GM19240 (cell line): ENCODE results near the gene OTUD7B.
"Not testable (repeated sequence)": the region's sequence is repeated elsewhere in the genome, so short reads cannot be mapped to it uniquely, and the experiment has no call there.

Experiments
- DNase-seq: peaks from one replicate; pipeline ENCODE4 v3.0.0; 2011; ENCODE audit warnings: low spot score; ENCODE audit not compliant: insufficient read length

Gene OTUD7B

DNA sequence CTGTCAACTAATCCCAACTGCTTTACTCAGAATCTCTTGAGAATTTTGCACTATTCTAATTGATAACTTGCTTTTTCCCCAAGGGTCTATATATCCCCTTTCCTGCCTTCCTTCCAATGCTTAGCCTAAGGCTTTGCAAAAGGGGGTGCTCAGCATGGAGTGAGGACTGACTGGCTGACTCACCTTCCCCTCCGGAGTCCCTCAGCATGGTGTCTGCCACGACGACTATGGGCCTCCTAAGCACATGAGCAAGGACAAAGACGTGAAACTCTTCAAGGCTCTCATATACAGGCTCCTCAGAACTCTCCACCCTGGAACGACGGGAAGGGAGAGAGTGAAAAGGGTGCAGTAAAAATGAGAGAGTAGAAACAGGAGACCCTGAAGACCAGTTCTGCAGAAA lies 60.6 kb downstream of the OTUD7B start:
- no peak for DNase-seq

GRCh38 chr1:149945206-149945605 lies 65.3 kb downstream of the OTUD7B start:
- DNase-seq = no peak

DNA sequence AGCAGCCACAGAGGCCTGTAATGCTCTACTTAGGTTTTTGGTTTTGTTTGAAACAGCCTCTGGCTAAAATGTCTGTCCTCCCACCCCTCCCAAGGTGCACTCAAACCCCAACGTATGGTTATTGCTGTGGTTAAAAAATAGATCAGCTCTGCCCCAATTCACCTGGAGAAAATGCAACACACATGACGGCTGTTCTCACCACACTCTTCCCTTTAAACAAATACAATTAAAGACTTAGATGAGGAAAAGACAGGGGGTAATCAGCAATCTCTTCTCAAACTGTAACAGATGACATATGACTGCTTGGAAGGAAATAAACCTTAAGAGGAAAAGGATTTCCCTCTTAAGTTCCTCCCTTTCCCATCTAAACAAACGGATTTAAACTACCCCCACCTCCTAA lies 67.6 kb downstream of the OTUD7B start:
- DNase-seq = no peak

DNA sequence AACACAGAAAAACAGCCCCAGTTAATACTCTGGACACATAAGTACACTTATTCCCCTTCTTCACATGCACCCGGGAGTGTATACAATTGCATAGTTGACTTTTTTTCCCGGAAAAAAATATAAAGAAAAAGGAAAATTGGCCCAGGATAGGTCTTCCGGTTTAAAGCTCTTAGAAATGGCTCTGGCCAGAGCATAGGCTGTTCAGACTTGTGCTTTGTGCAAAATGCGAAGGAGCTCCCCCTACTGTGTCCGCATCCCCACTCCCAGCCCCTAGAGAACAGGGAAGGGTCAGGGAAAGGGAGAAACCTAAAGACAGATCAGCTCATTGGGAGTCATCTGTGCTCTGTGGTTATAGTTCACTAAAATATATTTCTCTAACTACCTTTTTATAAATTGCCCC lies 68.3 kb downstream of the OTUD7B start:
- no peak for DNase-seq

DNA sequence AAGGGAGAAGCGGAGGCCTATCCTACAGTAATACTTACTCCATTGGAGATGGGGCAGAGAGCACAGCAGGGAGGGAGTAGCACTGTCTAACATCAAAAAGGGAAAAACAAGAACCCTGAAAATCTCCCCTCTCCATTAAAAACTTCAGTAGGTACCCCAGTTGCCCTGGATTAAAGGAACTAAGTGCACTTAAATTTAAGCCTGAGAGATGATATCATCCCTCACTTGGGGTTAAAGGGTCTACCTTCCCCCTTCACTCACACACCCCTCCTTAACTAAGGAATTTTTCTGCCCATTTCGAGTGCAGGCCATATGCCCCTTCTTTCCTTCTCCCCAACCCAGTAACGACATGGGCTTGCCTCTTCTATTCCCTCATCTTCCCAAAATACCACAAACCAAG lies 70.1 kb downstream of the OTUD7B start:
- DNase-seq = no peak

- DNase-seq = not testable (repeated sequence)
Observed at GRCh38 chr1:149938668-149939003, 71.9 kb downstream of the OTUD7B start.

GRCh38 chr1:149937759-149938158 lies 72.8 kb downstream of the OTUD7B start:
- no peak for DNase-seq

DNA sequence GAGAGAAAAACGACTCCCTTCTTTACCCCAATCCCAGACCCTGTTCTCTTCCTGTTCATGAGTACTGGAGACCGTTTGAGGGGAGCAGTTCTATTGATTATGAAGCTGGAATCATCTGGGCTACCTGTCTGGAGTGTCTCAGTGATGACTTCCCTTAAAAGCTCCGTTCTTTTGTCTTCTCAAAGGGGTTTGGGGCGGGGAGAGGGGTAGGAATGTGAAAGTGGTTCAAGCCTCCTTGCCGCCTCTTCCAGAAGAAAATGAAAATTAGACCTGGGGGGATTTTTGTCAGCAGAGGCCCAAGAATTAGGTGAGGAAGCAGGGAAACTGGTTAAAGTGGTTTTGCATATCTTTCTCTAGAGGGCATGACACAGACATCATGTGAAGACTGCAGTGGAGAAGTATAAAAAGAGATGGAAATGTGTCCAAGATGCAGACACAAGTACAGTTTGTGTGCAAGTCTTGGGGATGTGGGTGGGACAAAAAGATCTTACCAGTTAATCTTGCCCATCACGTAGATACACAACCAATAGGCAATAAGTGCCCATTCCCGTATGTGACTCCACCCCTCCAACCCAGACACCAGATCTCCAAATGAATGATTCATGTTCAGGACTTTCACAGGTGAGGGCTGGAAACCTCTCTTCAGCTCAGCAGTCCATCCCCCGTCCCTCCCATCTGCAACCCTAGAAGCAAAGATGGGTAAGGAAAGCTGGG lies 73.4 kb downstream of the OTUD7B start:
- DNase-seq = no peak

GRCh38 chr1:149936170-149936991 lies 74.1 kb downstream of the OTUD7B start, which contains the start of gene MTMR11:
MTMR11 (minus strand) TSS chr1:149936879; CDS start chr1:149936647, 232 bp downstream.
- no peak for DNase-seq

DNA sequence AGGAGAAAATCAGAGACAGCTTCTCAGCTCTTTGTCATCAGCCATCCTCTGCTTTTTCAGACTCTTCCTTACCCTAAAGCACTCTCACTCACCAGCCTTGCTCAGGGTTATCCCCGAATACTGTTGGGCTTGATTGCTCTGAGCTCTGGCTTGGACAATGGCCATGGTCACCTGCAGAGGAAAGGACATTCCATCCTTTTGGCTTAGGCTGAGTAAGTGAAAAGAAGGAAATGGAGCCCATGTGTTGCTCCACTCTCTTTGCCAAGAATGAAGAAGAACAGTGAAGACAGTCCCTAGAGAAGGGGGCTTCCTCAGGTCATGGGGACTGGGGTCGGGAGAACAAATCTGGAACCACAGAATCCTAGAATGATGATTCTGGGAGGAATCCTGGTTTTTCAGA lies 76.2 kb downstream of the OTUD7B start:
- no peak for DNase-seq

GRCh38 chr1:149933208-149933607 lies 77.3 kb downstream of the OTUD7B start:
- DNase-seq = no peak

- no peak for DNase-seq
Observed at GRCh38 chr1:149932474-149932873, 78.1 kb downstream of the OTUD7B start.

- no peak for DNase-seq
Observed at GRCh38 chr1:149931212-149931790, 79.2 kb downstream of the OTUD7B start.

DNA sequence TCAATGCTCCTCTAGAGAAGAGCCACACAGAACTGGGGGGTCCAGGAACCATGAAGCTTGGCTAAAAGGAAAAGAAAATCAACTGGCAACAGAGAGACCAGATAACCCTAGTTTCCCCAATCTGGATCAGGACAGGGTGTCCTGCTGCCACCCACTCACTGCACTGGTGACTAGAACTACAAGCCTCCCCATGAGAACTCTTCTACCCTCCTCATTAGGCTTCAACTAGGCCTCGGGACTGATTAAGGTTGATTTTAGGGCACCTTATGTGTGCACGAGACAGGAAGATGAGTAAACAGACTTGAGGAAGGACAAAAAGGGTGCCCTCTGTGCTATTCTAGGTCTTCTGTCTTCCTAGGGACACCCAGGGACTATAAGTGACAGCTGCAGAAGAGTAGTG lies 80.7 kb downstream of the OTUD7B start:
- DNase-seq = no peak

DNA sequence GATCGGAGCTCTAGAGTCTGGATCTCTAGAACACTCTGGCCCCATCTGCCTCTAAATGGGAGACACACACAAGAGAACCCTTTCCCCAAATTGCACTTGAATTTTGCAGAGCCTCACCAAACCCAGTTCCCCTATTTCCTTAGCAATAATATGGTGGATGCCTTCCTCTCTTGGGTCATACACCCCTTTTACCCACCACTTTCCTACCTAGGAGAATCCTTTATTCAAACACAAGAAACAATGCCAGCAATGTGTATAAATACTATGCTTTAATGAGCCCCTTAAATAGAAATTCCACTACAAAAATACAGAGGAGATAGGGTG lies 82.2 kb downstream of the OTUD7B start:
- no peak for DNase-seq

- peak; percentile 83 for DNase-seq
Observed at GRCh38 chr1:149927563-149928400, 82.7 kb downstream of the OTUD7B start, which contains the start of gene SF3B4. SF3B4 (minus strand) TSS chr1:149927803; CDS start chr1:149927759, 44 bp downstream.

DNA sequence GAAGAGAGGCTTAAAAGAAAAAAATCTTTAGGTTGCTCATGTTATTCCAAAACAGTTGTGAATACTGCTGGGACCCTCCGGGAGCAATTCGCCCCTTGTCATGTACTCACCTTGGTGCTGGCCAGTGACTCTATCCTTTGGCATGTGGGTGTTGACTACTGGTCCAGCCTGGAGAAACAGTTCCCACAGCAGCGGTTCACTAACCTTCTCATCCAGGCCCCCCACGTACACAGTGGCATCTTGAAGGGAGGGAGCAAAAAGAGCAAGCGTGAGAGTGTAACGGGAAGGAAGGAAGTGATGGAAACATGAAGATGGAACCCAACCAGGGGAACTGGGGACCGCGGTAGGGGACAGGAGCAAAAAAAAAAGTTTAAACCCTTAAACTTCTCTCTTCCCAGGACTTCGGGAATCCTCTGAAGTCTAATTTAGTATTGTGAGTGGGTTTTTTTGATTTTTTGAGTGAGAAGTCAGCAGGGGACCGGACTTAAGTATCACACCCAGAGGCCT lies 83.4 kb downstream of the OTUD7B start:
- DNase-seq = no peak

DNA sequence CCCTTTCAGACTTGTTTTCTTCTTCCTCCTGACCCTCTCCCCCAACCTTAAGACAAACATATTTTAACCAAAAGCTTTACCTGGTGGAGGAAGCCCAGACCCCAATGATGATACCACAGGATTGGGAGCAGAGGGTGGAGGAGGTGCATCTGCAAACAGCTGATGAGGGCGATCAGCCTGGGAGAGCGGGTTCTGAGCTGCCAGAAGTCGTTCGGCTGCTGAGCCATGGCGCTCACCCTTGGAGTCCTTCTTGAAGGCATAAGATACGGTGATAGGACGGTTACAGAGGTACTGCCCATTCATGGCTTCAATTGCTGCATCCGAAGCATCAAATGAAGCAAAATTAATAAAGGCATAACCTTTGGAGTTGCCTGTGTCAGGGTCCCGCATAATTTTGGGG lies 84.2 kb downstream of the OTUD7B start:
- no peak for DNase-seq

- no peak for DNase-seq
Observed at GRCh38 chr1:149925751-149926150, 84.8 kb downstream of the OTUD7B start.

GRCh38 chr1:149925345-149925744 lies 85.2 kb downstream of the OTUD7B start:
- no peak for DNase-seq

DNA sequence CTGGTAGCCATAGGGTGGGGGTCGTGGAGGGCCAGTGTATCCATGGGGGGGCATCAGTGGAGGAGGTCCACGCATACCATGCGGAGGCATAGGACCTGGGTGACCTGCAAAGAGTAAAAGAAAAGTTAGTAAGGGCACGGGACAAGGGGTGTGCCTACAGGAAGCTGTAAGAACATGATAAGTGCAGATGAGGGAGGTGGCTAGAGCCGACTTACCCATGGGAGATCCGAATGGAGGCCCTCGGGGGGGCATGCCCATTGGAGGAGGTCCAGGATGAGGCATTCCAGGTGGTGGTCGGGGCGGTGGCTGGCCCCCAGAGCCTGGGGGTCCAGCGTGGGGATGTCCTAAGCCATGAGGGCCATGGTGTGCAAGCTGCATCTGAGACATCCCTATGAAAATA lies 86.9 kb downstream of the OTUD7B start:
- no peak for DNase-seq
